HG03175 (cell line): ENCODE results near the gene RASD2.

ENCODE experiments used
- ATAC-seq: cut with Tn5 transposase; IDR thresholded peaks from one replicate; pipeline ENCODE4 v1.9.1; 2021; ENCODE audit warnings: mild to moderate bottlenecking, moderate library complexity; ENCODE audit not compliant: unreplicated experiment

Gene RASD2

GRCh38 chr22:35517769-35518530 is 22.7 kb upstream of the RASD2 start:
- ATAC-seq, result no peak

- ATAC-seq, result no peak
Observed at GRCh38 chr22:35518811-35519210, 21.8 kb upstream of the RASD2 start.

GRCh38 chr22:35519306-35520000 is 21.2 kb upstream of the RASD2 start:
- ATAC-seq, result no peak

GRCh38 chr22:35521358-35522224 is 19.0 kb upstream of the RASD2 start:
- no peak for ATAC-seq

GRCh38 chr22:35522225-35523149 is 18.1 kb upstream of the RASD2 start:
- no peak for ATAC-seq

- ATAC-seq, result no peak
Observed at GRCh38 chr22:35523167-35523947, 17.3 kb upstream of the RASD2 start.

GRCh38 chr22:35524966-35525686 is 15.5 kb upstream of the RASD2 start:
- ATAC-seq, result no peak

GRCh38 chr22:35525687-35526332 is 14.8 kb upstream of the RASD2 start:
- ATAC-seq, result no peak

GRCh38 chr22:35526333-35526979 is 14.2 kb upstream of the RASD2 start:
- ATAC-seq, result no peak

GRCh38 chr22:35528927-35529326 is 11.7 kb upstream of the RASD2 start:
- no peak for ATAC-seq

- no peak for ATAC-seq
Observed at GRCh38 chr22:35530700-35531099, 9.9 kb upstream of the RASD2 start.

GRCh38 chr22:35531202-35531601 is 9.4 kb upstream of the RASD2 start:
- no peak for ATAC-seq

GRCh38 chr22:35531676-35532075 is 9.0 kb upstream of the RASD2 start:
- no peak for ATAC-seq

GRCh38 chr22:35533365-35534029 is 7.1 kb upstream of the RASD2 start:
- no peak for ATAC-seq

GRCh38 chr22:35534091-35534490 is 6.5 kb upstream of the RASD2 start:
- no peak for ATAC-seq

GRCh38 chr22:35537232-35537631 is 3.4 kb upstream of the RASD2 start:
- no peak for ATAC-seq

- ATAC-seq, result no peak
Observed at GRCh38 chr22:35538801-35539321, 1.8 kb upstream of the RASD2 start.
